ENCODE results near the gene MYBPC2.
A peak's percentile ranks its signal among the peaks of the same experiment; 100 is the strongest.

The MYBPC2 gene

DNA sequence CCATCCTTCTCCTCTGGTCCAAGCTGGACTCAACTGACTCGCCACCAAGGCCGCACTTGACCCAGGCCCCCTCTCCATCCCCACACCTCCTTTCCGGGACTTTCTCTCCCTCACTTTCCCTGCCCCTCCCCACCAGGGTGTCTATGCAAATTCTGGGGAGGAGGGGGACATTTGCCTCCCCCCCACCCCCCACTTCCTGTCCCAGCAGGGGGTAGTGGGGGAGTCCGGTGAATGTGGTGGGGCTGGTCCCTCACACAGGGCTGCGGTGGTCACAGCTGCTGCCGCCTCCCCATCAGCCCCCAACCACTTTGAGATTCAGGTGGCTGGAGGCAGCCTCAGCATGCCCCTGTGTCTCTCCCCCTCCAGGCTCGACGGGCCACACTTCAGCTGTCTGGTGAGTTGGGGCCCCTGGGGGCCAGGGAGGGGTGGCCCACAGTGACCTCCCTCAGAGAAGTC, 13.1 kb upstream of the MYBPC2 start:
- Histone ChIP-seq H3K36me3 (ENCODE audit: control insufficient read depth, insufficient read depth, low read length) (peaks cover 18% of the 10 kb centered on the region), H3K9ac (ENCODE audit: low read depth, low read length) (no peak overlapping the region), H3K4me1 (ENCODE audit: control insufficient read depth, insufficient read depth, low read length) (peaks cover 9% of the 10 kb centered on the region; the same call in 1 of the 2 replicates), H3K4me3 (ENCODE audit: low read depth, low read length) (peak overlapping the region; percentile 61), H3K9me3 (ENCODE audit: control insufficient read depth, insufficient read depth, low read length) (no peaks in the 10 kb centered on the region), H3K27me3 (ENCODE audit: control insufficient read depth, insufficient read depth, low read length) (no peaks in the 10 kb centered on the region), H3K27ac (ENCODE audit: low read depth, low read length) (peak overlapping the region; percentile 50)

DNA sequence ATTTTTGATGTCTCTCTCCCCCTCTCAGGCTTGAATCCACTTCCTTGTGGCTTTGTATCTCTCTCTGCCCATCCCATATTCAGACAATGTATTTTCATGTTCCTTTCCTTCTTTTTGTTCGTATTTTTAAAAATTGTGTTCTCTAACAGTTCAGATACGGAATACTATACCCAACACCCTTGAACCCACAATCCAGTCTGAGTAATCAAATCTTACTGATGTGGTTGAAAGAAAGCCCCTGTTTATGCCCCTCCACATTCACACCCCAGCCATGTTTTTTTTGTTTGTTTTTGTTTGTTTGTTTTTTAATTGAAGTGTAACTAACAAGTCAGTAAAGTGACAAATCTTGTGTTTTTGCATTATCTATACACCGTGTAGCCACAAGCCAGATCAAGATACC, 12.6 kb upstream of the MYBPC2 start:
- Histone ChIP-seq H3K36me3 (ENCODE audit: control insufficient read depth, insufficient read depth, low read length) (peaks cover 17% of the 10 kb centered on the region), H3K27ac (ENCODE audit: low read depth, low read length) (peak overlapping the region; percentile 50), H3K4me3 (ENCODE audit: low read depth, low read length) (peak overlapping the region; percentile 61)

DNA sequence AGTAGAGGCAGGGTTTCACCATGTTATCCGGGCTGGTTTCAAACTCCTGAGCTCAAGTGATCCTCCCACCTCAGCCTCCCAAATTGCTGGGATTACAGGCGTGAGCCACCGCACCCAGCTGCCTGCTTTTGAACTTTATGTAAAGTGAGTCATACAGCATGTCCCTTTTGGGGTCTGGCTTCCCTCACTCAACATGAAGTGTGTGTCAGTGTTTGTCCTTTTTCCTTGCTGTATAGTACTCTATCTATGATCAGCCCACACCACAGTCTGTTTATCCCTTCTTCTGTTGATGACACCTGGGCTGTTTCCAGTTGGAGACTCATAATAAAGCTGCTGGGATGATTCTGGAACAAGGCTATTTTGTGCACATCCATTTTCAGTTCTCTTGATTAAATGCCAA, 11.9 kb upstream of the MYBPC2 start:
- Histone ChIP-seq H3K9me3 (ENCODE audit: control insufficient read depth, insufficient read depth, low read length) (no peaks in the 10 kb centered on the region), H3K9ac (ENCODE audit: low read depth, low read length) (no peak overlapping the region), H3K27me3 (ENCODE audit: control insufficient read depth, insufficient read depth, low read length) (no peaks in the 10 kb centered on the region), H3K4me3 (ENCODE audit: low read depth, low read length) (no peak overlapping the region), H3K4me1 (ENCODE audit: control insufficient read depth, insufficient read depth, low read length) (peaks cover 9% of the 10 kb centered on the region; the same call in 1 of the 2 replicates), H3K36me3 (ENCODE audit: control insufficient read depth, insufficient read depth, low read length) (peaks cover 15% of the 10 kb centered on the region), H3K27ac (ENCODE audit: low read depth, low read length) (no peak overlapping the region)

More for the DNA sequence above, 12.6 kb upstream of the MYBPC2 start:
- H3K27me3 ChIP-seq (ENCODE audit: control insufficient read depth, insufficient read depth, low read length), result no peaks in the 10 kb centered on the region
- no peak overlapping the region for H3K9ac ChIP-seq (ENCODE audit: low read depth, low read length)
- no peaks in the 10 kb centered on the region for H3K9me3 ChIP-seq (ENCODE audit: control insufficient read depth, insufficient read depth, low read length)
- H3K4me1 ChIP-seq (ENCODE audit: control insufficient read depth, insufficient read depth, low read length), result peaks cover 9% of the 10 kb centered on the region; the same call in 1 of the 2 replicates

DNA sequence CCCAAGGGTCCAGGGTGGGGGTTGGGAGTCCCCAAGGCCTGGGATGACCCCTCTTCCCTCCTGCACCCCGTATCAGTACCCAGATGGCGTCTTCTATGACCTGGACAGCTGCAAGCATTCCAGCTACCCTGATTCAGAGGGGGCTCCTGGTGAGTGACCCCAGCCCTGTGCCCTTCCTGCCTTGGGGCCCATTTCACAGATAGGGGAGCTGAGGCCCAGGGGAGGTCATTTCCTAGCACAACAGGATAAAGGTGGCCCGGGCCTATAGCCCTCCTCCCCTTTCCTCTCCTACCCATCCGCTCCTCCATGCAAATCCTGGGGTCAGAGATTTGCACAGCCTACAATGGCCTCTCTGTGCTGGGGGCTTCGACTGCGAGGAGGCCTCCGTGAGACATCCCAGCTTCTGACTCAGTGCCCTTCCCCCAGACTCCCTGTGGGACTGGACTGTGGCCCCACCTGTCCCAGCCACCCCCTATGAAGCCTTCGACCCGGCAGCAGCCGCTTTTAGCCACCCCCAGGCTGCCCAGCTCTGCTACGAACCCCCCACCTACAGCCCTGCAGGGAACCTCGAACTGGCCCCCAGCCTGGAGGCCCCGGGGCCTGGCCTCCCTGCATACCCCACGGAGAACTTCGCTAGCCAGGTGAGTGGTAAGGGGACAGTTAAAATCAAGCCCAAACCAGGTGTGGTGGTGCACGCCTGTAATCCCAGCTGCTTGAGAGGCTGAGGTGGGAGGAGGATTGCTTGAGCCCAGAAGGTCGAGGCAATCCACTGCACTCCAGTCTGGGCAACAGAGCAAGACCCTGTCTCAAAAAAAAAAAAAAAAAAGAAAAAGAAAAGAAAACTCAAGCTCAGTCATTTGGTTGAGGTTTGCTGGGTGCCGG, 10.1 kb upstream of the MYBPC2 start:
- Histone ChIP-seq H3K27ac (ENCODE audit: low read depth, low read length) (no peak overlapping the region), H3K4me1 (ENCODE audit: control insufficient read depth, insufficient read depth, low read length) (peaks cover 9% of the 10 kb centered on the region; the same call in 1 of the 2 replicates), H3K36me3 (ENCODE audit: control insufficient read depth, insufficient read depth, low read length) (peaks cover 15% of the 10 kb centered on the region), H3K9me3 (ENCODE audit: control insufficient read depth, insufficient read depth, low read length) (no peaks in the 10 kb centered on the region), H3K27me3 (ENCODE audit: control insufficient read depth, insufficient read depth, low read length) (no peaks in the 10 kb centered on the region; the same call in 1 of the 2 replicates), H3K4me3 (ENCODE audit: low read depth, low read length) (no peak overlapping the region), H3K9ac (ENCODE audit: low read depth, low read length) (no peak overlapping the region)

DNA sequence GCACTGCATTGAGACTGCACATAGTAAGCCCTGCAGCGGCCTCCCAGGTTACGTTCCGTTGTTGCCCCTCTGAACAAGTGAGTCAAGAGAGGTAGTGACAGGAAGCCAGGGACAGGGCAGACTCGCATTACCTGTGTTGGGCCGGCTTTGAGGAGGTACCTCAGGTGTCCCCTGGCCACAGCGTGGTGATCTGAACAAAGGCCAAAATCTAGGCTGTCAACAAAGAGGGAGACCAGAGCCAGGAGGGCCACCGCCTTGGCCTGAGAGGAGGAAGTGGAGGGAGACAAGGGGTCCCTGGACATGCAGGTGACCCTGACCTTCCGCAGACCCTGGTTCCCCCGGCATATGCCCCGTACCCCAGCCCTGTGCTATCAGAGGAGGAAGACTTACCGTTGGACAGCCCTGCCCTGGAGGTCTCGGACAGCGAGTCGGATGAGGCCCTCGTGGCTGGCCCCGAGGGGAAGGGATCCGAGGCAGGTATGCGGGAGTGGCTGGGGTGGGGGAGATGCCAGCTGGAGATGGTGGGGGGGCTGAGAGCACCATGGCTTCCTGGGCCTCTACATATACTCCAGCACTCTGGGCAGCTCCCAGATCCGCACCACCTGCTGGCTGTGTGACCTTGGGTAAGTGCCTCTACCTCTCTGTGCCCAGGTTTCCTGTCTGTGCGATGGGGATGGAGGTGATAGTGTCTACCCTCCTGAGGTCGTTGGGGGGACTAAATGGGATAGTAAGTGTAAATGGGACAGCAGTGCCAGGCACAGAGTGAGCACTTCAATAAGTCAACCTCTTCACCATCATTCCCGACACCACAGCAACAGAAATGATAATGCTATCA, 9.2 kb upstream of the MYBPC2 start:
- Histone ChIP-seq H3K4me1 (ENCODE audit: control insufficient read depth, insufficient read depth, low read length) (peaks cover 13% of the 10 kb centered on the region; the same call in 1 of the 2 replicates), H3K9me3 (ENCODE audit: control insufficient read depth, insufficient read depth, low read length) (no peaks in the 10 kb centered on the region), H3K36me3 (ENCODE audit: control insufficient read depth, insufficient read depth, low read length) (peaks cover 15% of the 10 kb centered on the region), H3K27me3 (ENCODE audit: control insufficient read depth, insufficient read depth, low read length) (no peaks in the 10 kb centered on the region; the same call in 1 of the 2 replicates), H3K9ac (ENCODE audit: low read depth, low read length) (no peak overlapping the region), H3K4me3 (ENCODE audit: low read depth, low read length) (no peak overlapping the region), H3K27ac (ENCODE audit: low read depth, low read length) (no peak overlapping the region)

DNA sequence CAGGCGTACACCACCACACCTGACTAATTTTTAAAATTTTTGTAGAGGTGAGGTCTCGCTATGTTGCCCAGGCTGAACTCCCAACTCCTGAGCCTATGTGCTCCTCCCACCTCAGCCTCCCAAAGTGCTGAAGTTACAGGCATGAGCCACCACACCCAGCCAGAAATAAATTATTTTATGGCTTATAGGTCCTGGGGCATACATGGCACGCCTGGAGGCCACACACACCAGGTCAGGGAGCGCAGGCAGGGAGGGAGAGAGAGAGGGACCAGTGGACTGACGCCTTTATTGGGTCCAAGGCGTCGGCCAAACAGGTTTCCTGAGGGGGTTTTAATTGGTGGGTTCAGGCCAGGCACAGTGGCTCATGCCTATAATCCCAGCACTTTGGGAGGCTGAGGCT, 7.1 kb upstream of the MYBPC2 start:
- peaks cover 6% of the 10 kb centered on the region for H3K27me3 ChIP-seq (ENCODE audit: control insufficient read depth, insufficient read depth, low read length)
- H3K27ac ChIP-seq (ENCODE audit: low read depth, low read length), result no peak overlapping the region
- H3K9me3 ChIP-seq (ENCODE audit: control insufficient read depth, insufficient read depth, low read length), result no peaks in the 10 kb centered on the region
- 0 out of 2 replicates have a peak, but pooled peaks cover 4% of the 10 kb centered on the region for H3K4me1 ChIP-seq (ENCODE audit: control insufficient read depth, insufficient read depth, low read length)
- no peak overlapping the region for H3K9ac ChIP-seq (ENCODE audit: low read depth, low read length)
- H3K36me3 ChIP-seq (ENCODE audit: control insufficient read depth, insufficient read depth, low read length), result peaks cover 15% of the 10 kb centered on the region
- H3K4me3 ChIP-seq (ENCODE audit: low read depth, low read length), result no peak overlapping the region

DNA sequence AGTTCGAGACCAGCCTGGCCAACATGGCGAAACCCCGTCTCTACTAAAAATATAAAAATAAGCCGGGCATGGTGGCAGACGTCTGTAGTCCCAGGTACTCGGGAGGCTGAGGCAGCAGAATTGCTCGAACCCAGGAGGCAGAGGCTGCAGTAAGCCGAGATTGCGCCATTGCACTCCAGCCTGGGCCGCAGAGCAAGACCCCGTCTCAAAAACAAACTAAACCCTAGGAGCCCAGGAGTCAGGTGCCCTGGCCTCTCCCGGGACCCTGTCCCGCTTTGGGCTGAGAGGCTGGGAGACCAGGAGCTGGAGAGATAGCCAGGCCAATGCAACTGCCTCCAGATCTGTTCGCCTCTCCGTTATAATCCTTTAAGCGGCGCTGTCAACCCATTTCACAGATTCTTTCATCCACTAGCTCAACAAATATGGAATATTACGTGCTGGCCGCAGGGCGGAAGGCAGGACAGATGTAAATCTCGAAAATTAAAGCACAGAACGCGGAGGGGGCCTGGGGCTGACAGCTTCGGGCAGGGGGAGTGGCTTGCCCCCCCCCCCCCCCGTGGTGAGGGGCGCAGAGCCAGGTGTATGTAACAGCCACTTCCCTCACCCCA, 5.3 kb upstream of the MYBPC2 start:
- Histone ChIP-seq H3K27ac (ENCODE audit: low read depth, low read length) (no peak overlapping the region), H3K4me1 (ENCODE audit: control insufficient read depth, insufficient read depth, low read length) (peaks cover 4% of the 10 kb centered on the region; the same call in 1 of the 2 replicates), H3K27me3 (ENCODE audit: control insufficient read depth, insufficient read depth, low read length) (peaks cover 12% of the 10 kb centered on the region), H3K9me3 (ENCODE audit: control insufficient read depth, insufficient read depth, low read length) (no peaks in the 10 kb centered on the region), H3K9ac (ENCODE audit: low read depth, low read length) (no peak overlapping the region), H3K36me3 (ENCODE audit: control insufficient read depth, insufficient read depth, low read length) (peaks cover 11% of the 10 kb centered on the region), H3K4me3 (ENCODE audit: low read depth, low read length) (peak overlapping the region; percentile 50; the same call in 1 of the 2 replicates)

DNA sequence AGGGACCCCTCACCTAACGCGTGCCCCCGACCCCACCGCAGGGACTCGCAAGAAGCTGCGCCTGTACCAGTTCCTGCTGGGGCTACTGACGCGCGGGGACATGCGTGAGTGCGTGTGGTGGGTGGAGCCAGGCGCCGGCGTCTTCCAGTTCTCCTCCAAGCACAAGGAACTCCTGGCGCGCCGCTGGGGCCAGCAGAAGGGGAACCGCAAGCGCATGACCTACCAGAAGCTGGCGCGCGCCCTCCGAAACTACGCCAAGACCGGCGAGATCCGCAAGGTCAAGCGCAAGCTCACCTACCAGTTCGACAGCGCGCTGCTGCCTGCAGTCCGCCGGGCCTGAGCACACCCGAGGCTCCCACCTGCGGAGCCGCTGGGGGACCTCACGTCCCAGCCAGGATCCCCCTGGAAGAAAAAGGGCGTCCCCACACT, 4.7 kb upstream of the MYBPC2 start:
- H3K27ac ChIP-seq (ENCODE audit: low read depth, low read length), result no peak overlapping the region

DNA sequence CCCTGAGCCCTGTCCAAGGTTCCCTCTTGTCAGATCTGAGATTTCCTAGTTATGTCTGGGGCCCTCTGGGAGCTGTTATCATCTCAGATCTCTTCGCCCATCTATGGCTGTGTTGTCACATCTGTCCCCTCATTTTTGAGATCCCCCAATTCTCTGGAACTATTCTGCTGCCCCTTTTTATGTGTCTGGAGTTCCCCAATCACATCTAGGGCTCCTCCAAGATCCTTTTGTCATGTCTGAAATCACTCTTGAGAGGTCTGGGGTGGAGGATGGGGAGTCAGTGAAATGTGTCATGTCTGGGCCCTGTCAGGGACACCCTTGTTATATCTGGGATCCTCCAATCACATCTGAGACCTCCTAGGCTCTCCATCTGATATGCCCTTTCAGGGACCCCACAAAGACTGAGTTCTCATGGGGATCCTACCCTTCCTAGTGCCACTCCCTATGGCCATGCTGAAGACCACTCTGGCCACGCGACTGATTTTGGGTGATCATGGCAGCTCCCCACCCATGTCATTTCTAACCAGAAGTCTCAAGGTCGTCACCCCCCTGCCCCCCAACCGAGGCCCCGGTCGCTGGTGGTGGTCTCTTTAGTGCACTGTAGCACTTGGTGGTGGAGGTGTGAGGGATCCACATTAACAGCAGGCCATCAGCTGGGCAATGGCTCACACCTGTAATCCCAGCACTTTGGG, 3.8 kb upstream of the MYBPC2 start:
- no peak overlapping the region for H3K4me3 ChIP-seq (ENCODE audit: low read depth, low read length)
- no peak overlapping the region for H3K9ac ChIP-seq (ENCODE audit: low read depth, low read length)
- H3K9me3 ChIP-seq (ENCODE audit: control insufficient read depth, insufficient read depth, low read length), result no peaks in the 10 kb centered on the region
- peaks cover 3% of the 10 kb centered on the region; the same call in 1 of the 2 replicates for H3K36me3 ChIP-seq (ENCODE audit: control insufficient read depth, insufficient read depth, low read length)
- peaks cover 10% of the 10 kb centered on the region for H3K4me1 ChIP-seq (ENCODE audit: control insufficient read depth, insufficient read depth, low read length)
- peaks cover 12% of the 10 kb centered on the region for H3K27me3 ChIP-seq (ENCODE audit: control insufficient read depth, insufficient read depth, low read length)
- no peak overlapping the region for H3K27ac ChIP-seq (ENCODE audit: low read depth, low read length)

More for the DNA sequence above, 4.7 kb upstream of the MYBPC2 start:
- H3K27me3 ChIP-seq (ENCODE audit: control insufficient read depth, insufficient read depth, low read length), result peaks cover 12% of the 10 kb centered on the region
- peaks cover 11% of the 10 kb centered on the region for H3K36me3 ChIP-seq (ENCODE audit: control insufficient read depth, insufficient read depth, low read length)
- H3K9me3 ChIP-seq (ENCODE audit: control insufficient read depth, insufficient read depth, low read length), result no peaks in the 10 kb centered on the region
- peak overlapping the region; percentile 50; the same call in 1 of the 2 replicates for H3K4me3 ChIP-seq (ENCODE audit: low read depth, low read length)
- peaks cover 7% of the 10 kb centered on the region for H3K4me1 ChIP-seq (ENCODE audit: control insufficient read depth, insufficient read depth, low read length)
- H3K9ac ChIP-seq (ENCODE audit: low read depth, low read length), result no peak overlapping the region

DNA sequence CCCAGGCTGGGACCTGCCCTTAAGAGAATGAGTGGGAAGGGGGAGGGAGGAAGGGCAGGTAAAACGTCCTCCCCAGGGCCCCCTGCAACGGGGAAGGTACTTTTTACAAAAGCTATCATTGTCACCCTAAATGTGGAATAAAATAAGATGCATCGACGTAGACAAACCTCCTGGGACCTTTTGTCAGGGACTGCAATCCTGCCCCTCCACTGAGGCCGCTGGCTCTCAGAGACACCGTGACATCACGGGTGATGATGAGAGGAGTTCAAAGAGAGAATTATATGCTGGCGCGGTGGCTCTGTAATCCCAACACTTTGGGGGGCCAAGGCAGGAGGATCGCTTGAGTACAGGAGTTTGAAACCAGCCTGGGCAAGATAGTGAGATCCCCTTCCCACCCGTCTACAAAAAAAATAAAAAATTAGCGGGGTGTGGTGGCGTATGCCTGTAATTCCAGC, 1.8 kb upstream of the MYBPC2 start:
- H3K4me1 ChIP-seq (ENCODE audit: control insufficient read depth, insufficient read depth, low read length), result peaks cover 10% of the 10 kb centered on the region
- peak overlapping the region; percentile 69 for H3K4me3 ChIP-seq (ENCODE audit: low read depth, low read length)
- no peak overlapping the region for H3K9ac ChIP-seq (ENCODE audit: low read depth, low read length)
- H3K9me3 ChIP-seq (ENCODE audit: control insufficient read depth, insufficient read depth, low read length), result no peaks in the 10 kb centered on the region
- no peak overlapping the region for H3K27ac ChIP-seq (ENCODE audit: low read depth, low read length)
- H3K27me3 ChIP-seq (ENCODE audit: control insufficient read depth, insufficient read depth, low read length), result peaks cover 12% of the 10 kb centered on the region
- H3K36me3 ChIP-seq (ENCODE audit: control insufficient read depth, insufficient read depth, low read length), result no peaks in the 10 kb centered on the region
